Neural cell (in vitro differentiated cells): Measurements from ENCODE around the gene FTCD.
A peak's percentile ranks its signal among the peaks of the same experiment; 100 is the strongest.

Experiments used
- EP300 ChIP-seq: fragments of 450-650 bp; conservative IDR thresholded peaks from 2 replicates; pipeline ENCODE4 v1.6.1; 2014; ENCODE audit warnings: antibody characterized with exemption, mild to moderate bottlenecking, moderate library complexity; ENCODE audit not compliant: poor library complexity, severe bottlenecking
- EZH2 ChIP-seq: fragments of 200-600, 300-800 bp; shearing (Covaris generic), sonication (generic); IDR thresholded peaks from 2 replicates; pipeline ENCODE4 v1.6.1; 2014; ENCODE audit warnings: antibody characterized with exemption, low read length, borderline replicate concordance, mild to moderate bottlenecking; ENCODE audit not compliant: insufficient read depth, poor library complexity, severe bottlenecking
- POLR2AphosphoS5 ChIP-seq: IDR thresholded peaks from 2 replicates; pipeline ENCODE4 v1.6.1; 2012
- TF ChIP-seq, protein P1 (sequence below): fragments of 450-650 bp; IDR thresholded peaks from 2 replicates; pipeline ENCODE4 v1.5.1; 2014; ENCODE audit warnings: antibody characterized with exemption, mild to moderate bottlenecking, moderate library complexity; ENCODE audit not compliant: poor library complexity, severe bottlenecking

DNA sequence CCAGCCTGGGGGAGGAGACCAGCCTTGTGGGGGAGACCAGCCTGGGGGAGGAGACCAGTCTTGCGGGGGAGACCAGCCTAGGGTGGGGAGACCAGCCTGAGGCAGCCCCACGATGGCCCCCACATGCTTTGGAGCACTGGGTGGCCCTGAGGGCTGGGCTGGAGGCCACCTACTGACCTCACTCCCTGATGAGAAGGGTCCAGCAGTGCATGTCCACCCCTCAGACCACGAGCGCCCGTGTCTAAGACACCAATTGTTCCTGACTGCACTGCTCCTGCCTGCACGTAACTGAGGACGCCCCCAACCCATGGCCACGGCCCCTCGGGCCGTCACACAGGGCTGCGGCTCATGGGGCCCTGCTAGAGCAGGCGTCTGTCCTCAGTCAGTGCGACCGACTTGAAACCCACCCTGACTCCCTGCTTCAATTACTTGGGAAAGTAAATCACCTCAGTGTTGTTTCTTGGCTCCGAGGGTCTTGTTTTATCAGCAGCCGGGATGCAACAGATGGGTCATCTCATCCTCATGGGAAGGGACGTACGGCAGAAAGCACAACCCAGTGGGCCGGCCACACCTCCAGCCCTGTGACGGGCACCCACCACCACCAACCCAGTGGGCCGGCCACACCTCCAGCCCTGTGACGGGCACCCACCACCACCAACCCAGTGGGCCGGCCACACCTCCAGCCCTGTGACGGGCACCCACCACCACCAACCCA lies 28.7 kb upstream of the FTCD start, which contains the start of gene SPATC1L:
- TF ChIP-seq, protein P1, sequence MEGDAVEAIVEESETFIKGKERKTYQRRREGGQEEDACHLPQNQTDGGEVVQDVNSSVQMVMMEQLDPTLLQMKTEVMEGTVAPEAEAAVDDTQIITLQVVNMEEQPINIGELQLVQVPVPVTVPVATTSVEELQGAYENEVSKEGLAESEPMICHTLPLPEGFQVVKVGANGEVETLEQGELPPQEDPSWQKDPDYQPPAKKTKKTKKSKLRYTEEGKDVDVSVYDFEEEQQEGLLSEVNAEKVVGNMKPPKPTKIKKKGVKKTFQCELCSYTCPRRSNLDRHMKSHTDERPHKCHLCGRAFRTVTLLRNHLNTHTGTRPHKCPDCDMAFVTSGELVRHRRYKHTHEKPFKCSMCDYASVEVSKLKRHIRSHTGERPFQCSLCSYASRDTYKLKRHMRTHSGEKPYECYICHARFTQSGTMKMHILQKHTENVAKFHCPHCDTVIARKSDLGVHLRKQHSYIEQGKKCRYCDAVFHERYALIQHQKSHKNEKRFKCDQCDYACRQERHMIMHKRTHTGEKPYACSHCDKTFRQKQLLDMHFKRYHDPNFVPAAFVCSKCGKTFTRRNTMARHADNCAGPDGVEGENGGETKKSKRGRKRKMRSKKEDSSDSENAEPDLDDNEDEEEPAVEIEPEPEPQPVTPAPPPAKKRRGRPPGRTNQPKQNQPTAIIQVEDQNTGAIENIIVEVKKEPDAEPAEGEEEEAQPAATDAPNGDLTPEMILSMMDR = no peak
- TF ChIP-seq EP300 = no peak
- peak; percentile 63 for TF ChIP-seq POLR2AphosphoS5
- no peak for TF ChIP-seq EZH2
